ENCODE results near the gene TRIM46.

TRIM46 gene, protein sequence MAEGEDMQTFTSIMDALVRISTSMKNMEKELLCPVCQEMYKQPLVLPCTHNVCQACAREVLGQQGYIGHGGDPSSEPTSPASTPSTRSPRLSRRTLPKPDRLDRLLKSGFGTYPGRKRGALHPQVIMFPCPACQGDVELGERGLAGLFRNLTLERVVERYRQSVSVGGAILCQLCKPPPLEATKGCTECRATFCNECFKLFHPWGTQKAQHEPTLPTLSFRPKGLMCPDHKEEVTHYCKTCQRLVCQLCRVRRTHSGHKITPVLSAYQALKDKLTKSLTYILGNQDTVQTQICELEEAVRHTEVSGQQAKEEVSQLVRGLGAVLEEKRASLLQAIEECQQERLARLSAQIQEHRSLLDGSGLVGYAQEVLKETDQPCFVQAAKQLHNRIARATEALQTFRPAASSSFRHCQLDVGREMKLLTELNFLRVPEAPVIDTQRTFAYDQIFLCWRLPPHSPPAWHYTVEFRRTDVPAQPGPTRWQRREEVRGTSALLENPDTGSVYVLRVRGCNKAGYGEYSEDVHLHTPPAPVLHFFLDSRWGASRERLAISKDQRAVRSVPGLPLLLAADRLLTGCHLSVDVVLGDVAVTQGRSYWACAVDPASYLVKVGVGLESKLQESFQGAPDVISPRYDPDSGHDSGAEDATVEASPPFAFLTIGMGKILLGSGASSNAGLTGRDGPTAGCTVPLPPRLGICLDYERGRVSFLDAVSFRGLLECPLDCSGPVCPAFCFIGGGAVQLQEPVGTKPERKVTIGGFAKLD

DNA sequence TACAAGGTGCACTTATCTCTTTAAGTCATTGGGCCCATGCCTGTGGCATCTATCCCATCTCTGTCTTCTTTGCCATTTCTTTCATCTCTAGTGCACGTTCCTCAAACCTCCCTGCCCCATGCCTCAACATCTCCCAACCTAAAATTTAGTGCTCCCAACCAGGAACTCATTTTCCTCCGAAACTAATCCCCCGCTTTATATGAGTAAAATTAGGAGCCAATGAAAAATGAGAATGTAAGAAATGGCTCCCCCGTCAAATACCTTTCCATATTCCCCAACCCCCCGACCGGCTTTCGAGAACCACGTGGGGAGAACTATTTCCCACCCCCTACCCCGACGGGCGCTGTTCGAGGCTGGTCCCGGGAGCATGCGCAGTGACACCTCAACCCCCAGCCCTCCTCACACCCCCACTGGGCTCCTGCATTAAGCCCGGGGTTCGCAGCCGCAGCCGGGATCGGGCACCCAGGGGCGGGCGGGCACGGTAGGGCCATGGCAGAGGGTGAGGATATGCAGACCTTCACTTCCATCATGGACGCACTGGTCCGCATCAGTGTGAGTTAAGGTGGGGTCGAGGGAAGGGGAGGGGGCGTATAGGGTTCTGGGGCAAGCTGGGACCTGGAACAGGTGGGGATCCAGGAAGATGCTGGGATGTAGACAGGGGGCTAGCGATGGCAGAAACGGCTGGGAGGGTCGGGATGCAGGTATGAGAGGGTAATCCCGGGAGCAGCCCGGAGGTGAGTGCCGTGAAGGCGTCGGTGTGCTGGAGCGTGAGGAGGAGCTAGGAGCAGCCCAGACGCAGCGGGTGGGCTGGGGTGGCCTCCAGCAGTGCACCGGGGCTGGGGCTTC, at the start of gene TRIM46:
Gene TRIM46 (plus strand): TSS at position 372 of the 846 bp plus-strand sequence. CDS start 118 bp downstream, at position 490.
- DNase-seq (ENCODE audit: low spot score): peak; percentile 69

GRCh38 chr1:155124503-155125463, 48.9 kb upstream of the TRIM46 start:
- DNase-seq (ENCODE audit: low spot score): no peak

DNA sequence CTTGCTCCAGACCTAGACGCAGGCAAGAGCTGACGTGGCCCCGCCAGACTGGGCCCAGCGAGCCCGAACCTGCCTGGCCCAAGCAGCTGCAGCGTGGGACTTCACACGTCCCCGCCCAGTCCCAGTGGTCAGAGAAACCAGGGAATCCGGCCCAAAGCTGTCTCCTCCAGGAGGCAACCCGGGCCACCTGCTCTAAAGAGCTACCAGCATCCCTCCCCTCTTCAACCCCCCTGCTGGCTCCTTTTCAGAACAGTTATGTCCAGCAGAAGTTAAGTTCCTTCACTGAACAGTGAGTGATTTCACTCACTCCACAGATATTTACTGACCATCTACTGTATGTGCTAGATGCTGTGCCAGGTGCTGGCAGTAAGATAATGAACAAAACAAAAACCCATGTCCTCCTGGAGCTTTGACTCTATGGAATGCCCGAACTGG, 48.1 kb upstream of the TRIM46 start:
- DNase-seq (ENCODE audit: low spot score): no peak

DNA sequence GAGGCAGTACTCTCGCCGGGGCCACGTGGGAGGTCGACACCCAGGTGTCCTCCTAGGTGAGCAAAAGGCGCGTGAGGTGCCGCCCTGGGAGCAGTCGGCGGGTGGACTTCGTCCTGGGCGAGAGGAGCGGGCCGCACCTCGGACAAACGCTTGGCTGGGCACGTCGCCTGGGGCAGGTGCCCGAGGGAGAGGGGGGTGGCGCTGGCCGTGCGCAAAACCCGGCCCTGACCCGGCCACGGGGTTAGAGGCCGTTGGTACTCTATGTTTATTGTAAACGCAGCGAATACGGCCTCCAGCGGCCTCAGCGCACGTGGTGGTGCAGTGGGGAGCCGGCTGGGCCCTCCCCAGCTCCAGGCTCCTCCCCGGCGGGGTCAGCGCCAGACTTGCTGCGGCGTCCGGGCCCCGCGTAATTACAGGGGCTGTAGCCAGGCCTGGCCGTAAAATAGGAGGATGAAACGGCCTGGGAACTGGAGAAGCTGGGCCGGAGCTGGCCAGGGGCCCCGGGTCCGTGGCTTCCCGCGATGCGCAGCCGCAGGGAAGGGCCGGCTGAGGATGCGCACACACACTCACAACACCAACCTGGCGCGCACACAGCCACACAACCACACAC, 47.6 kb upstream of the TRIM46 start:
- peak; percentile 72 for DNase-seq (ENCODE audit: low spot score)

GRCh38 chr1:155126556-155127104, 47.0 kb upstream of the TRIM46 start:
- DNase-seq (ENCODE audit: low spot score): no peak

DNA sequence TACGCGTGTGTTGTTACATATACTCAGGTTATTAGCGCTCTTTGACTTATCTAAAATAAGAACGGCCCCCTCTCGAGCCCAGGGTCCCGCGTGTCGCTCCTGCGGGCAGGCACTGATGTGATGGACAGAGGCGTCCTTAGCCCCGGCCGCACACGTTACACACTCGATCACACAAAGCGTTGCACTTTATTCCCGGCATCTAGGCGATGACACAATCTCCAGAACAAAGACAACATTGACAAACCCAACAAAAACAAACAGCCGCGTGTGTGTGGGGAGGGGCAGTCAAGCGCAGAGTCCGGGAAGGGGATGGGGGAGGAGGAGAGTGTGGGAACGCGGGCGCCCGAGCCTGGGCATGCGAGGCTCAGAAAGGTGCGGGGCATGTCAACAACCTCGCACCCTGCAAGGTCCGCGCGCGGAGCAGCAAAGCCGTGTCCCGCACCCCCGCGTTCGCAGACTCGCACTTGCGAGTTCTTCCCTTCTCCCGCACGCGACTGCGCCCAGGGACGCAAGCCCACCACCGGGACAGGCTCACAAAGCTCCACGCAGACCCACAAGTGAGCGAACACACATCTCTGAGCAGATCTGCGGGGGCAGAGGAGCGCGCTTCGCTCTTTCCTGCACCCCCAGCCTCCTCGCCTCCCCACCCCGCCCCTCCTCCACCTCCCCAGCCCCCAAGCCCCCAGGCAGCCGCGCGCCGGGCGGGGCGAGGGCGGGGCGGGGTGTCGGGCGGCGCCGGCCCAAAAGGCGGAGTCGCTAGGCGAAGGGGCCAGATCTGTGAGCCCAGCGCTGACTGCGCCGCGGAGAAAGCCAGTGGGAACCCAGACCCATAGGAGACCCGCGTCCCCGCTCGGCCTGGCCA, 46.3 kb upstream of the TRIM46 start, which contains the start of gene EFNA1:
Gene EFNA1 (plus strand): TSS at position 772 of the 862 bp plus-strand sequence. CDS start 102 bp downstream, outside the sequence.
- peak; percentile 99 for DNase-seq (ENCODE audit: low spot score)

DNA sequence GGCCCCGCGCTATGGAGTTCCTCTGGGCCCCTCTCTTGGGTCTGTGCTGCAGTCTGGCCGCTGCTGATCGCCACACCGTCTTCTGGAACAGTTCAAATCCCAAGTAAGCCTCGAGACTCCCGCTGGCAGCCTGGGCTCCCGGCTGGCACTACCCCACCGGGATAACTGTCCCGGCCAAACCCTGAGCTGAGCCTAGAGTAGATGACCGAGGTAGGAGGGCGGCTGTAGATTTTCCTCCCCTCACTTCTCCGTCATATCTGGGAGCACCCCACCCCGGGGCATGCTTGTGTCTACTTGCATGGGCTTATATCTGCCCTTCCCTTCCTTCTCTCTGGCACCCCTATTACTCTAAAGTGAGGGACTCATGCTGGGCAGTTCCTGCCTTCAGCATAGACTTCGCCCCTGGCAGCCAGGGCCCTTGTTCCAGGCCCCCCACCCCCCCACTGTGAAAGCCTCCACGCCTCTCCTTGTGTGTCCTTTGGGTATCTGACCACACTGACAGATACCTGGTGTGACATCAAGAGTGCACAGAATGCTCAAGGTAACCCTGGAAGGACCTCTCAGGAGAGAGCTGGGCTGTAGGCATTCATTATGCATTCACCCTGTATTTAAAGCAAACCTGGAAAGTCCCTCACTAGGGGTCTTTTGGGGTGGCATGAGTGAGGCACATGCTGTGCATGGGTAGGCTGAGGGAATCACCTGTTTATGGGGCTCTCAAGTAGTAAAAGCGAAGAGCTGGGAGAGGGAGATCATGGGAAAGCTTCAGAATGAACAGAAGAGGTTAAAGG, 45.5 kb upstream of the TRIM46 start:
- DNase-seq (ENCODE audit: low spot score): no peak

DNA sequence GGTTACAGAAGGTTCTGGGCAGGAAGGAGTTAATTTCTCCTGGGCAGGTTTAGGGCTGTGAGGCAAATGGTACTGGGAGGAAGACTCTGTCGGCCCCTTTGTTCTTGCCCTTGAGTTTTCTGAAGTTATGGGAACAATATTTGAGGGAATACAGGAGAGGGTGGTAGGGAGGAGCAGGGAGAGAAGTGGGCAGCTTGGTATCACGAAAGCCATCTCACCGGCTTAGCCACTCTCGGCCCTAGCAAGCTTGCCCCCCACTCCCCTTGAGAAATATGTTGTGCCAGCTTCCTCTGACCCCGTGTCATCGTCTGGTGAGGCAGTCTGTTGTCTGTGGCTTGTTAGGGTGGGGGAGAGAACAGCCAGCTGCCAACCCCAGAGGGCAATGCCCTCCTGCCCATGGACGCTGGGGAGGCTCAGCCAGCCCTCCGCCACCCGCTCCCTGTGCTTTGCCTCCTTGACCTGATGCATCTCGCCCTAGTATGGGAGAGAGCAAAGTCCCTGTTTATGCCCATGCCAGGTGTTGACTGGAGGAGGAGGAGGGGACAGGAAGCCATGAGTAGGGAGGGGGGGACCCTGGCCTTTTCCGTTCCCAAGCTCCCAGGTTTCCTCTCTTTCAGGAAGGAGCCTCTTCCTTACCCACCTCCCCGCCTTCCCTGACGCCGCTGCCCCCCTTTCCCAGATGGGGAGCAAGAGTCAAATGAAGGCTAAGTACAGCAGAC, 44.7 kb upstream of the TRIM46 start:
- peak; percentile 65 for DNase-seq (ENCODE audit: low spot score)

DNA sequence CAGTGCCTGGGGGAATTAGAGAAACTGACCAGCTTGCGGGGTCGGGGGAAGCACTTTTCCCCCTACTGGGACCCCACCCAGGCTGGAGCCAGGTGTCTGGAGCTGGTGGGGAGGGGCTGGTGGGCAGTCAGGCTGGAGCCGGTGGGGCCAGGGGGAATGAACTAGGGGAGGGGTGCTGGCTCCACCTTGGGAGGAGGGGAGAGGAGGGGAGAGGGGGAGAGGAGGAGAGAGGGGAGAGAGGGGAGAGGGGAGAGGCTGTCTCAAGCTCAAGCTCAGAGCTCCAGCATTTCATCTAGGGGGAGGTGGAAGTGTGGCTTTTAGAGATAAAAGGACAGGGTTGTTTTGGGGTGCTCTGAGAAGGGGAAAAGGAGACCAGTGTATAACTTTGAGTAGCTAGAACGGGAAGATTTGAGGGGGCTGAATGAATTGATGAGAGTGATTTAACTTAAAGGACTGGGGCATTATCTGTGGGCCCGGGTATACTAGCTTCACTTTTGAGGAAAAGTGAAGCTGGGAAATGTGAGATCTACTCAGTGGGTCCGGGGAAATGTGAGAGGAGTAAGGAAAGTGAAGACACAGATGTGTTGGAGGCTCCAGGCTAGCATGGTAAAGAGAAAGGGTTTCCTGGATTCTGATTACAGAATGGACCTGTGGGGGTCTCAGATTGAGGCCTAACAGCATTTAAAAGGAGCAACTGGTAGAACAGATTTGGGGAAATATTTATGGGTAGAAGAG, 43.2 kb upstream of the TRIM46 start:
- DNase-seq (ENCODE audit: low spot score): no peak

DNA sequence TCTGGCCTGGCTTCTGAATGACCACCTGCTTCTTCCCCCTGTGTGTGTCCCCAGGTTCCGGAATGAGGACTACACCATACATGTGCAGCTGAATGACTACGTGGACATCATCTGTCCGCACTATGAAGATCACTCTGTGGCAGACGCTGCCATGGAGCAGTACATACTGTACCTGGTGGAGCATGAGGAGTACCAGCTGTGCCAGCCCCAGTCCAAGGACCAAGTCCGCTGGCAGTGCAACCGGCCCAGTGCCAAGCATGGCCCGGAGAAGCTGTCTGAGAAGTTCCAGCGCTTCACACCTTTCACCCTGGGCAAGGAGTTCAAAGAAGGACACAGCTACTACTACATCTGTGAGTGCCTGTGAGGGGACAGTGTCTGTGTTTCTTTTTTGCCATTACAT, 42.4 kb upstream of the TRIM46 start:
- DNase-seq (ENCODE audit: low spot score): no peak

DNA sequence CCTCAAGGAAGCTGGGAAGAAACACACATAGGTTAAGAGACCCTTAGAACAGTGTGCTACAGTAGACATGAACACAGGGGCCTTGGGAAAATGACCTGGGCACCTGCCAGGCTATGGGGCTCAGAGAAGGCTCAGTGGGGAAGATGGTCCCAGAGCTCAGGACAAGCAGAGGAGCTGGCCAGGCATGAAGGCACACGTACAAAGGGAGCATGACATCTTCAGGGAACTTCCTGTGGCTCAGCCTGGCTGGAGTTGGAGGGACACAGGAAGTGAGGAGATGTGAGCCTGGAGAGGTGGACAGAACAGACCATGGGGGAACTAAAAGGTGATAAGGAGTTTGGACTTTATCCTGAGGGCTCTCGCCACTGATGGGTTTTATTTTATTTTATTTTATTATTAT, 41.8 kb upstream of the TRIM46 start:
- DNase-seq (ENCODE audit: low spot score): no peak

- DNase-seq (ENCODE audit: low spot score): no peak
Observed at GRCh38 chr1:155133799-155134281, 39.8 kb upstream of the TRIM46 start.

DNA sequence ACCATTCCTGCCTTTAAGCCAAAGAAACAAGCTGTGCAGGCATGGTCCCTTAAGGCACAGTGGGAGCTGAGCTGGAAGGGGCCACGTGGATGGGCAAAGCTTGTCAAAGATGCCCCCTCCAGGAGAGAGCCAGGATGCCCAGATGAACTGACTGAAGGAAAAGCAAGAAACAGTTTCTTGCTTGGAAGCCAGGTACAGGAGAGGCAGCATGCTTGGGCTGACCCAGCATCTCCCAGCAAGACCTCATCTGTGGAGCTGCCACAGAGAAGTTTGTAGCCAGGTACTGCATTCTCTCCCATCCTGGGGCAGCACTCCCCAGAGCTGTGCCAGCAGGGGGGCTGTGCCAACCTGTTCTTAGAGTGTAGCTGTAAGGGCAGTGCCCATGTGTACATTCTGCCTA, 39.3 kb upstream of the TRIM46 start:
- no peak for DNase-seq (ENCODE audit: low spot score)

DNA sequence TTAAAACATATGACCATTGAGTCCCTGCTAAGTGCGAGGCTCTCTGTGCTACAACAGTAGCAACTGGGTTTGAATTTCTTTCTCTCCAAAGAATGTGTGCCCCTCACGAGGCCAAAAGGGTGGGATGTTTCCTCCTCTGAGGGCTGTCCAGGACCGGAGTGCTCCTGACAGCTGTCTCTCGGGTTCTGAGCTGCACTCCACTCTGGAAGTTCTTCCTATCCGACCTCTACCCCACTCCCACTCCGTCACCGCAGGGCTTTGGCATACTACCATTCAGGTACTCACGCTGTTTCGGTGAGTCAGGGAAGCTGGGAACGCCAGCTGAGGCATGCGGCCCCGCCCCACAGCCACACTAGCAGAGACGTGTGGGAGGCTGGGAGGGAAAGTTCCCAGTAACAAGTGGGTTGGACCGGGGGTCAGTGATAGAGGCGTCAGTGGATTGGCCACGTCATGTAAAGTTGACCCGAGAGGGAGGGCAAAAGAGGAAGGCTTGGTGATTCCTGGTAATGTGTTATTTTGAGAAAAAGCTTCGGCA, 38.7 kb upstream of the TRIM46 start:
- DNase-seq (ENCODE audit: low spot score): peak; percentile 70

GRCh38 chr1:155135415-155136028, 38.1 kb upstream of the TRIM46 start, which contains the start of gene SLC50A1:
Gene SLC50A1, plus strand, starts transcription at chr1:155135852. Its CDS starts 60 bp downstream, at chr1:155135912.
- DNase-seq (ENCODE audit: low spot score): peak; percentile 81

GRCh38 chr1:155136748-155137147, 36.9 kb upstream of the TRIM46 start:
- no peak for DNase-seq (ENCODE audit: low spot score)
